ENCODE data around the gene RNLS. TPM values are rescaled to one million over a fixed set of nuclear protein-coding genes. Genes with fewer than 3 reads are reported as not detected.
"Not testable (repeated sequence)": the region's sequence is repeated elsewhere in the genome, so short reads cannot be mapped to it uniquely, and the experiment has no call there.

RNLS gene
- total RNA-seq, 1 donor from 2014 or later, result 20.8 TPM

- no peak for DNase-seq (ENCODE audit: low spot score)
Measured at GRCh38 chr10:88346144-88346977, 236.8 kb downstream of the RNLS start.

GRCh38 chr10:88343761-88344484, 239.2 kb downstream of the RNLS start:
- DNase-seq (ENCODE audit: low spot score), result no peak

GRCh38 chr10:88342733-88343310, 240.3 kb downstream of the RNLS start:
- no peak for DNase-seq (ENCODE audit: low spot score)

GRCh38 chr10:88337134-88337533, 246.0 kb downstream of the RNLS start:
- no peak for DNase-seq (ENCODE audit: low spot score)

GRCh38 chr10:88336334-88336733, 246.8 kb downstream of the RNLS start:
- no peak for DNase-seq (ENCODE audit: low spot score)

GRCh38 chr10:88333248-88333630, 249.9 kb downstream of the RNLS start:
- DNase-seq (ENCODE audit: low spot score), result no peak

- no peak for DNase-seq (ENCODE audit: low spot score)
Measured at GRCh38 chr10:88332503-88333247, 250.4 kb downstream of the RNLS start.

GRCh38 chr10:88330174-88330573, 252.9 kb downstream of the RNLS start:
- no peak for DNase-seq (ENCODE audit: low spot score)

GRCh38 chr10:88322324-88323063, 260.6 kb downstream of the RNLS start:
- DNase-seq (ENCODE audit: low spot score), result no peak

- no peak for DNase-seq (ENCODE audit: low spot score)
Measured at GRCh38 chr10:88319960-88320517, 263.1 kb downstream of the RNLS start.

- no peak for DNase-seq (ENCODE audit: low spot score)
Measured at GRCh38 chr10:88318803-88319202, 264.3 kb downstream of the RNLS start.

GRCh38 chr10:88317099-88317498, 266.0 kb downstream of the RNLS start:
- DNase-seq (ENCODE audit: low spot score), result no peak

GRCh38 chr10:88316292-88316861, 266.7 kb downstream of the RNLS start:
- DNase-seq (ENCODE audit: low spot score), result no peak

GRCh38 chr10:88315755-88316154, 267.4 kb downstream of the RNLS start:
- no peak for DNase-seq (ENCODE audit: low spot score)

GRCh38 chr10:88314362-88314761, 268.8 kb downstream of the RNLS start:
- DNase-seq (ENCODE audit: low spot score), result no peak

- DNase-seq (ENCODE audit: low spot score), result no peak
Measured at GRCh38 chr10:88313878-88314277, 269.2 kb downstream of the RNLS start.

GRCh38 chr10:88312855-88313254, 270.3 kb downstream of the RNLS start:
- DNase-seq (ENCODE audit: low spot score), result no peak

- no peak for DNase-seq (ENCODE audit: low spot score)
Measured at GRCh38 chr10:88311264-88311663, 271.9 kb downstream of the RNLS start.

GRCh38 chr10:88309365-88309764, 273.8 kb downstream of the RNLS start:
- no peak for DNase-seq (ENCODE audit: low spot score)

GRCh38 chr10:88308361-88308760, 274.8 kb downstream of the RNLS start:
- not testable (repeated sequence) for DNase-seq (ENCODE audit: low spot score)

GRCh38 chr10:88299787-88300186, 283.3 kb downstream of the RNLS start:
- no peak for DNase-seq (ENCODE audit: low spot score)

Data from ureter (tissue), 1 donor.